Activated CD4-positive, alpha-beta T cell treated with anti-CD3 and anti-CD28 coated beads, Interleukin-2, Interleukin-4, amounts not matched to agents 100 ng/mL and 50 ng/mL, durations not matched to agents 16 hours and 8 hours (primary cell): ENCODE results near the gene GPR137B.
"Not testable (repeated sequence)": the region's sequence is repeated elsewhere in the genome, so short reads cannot be mapped to it uniquely, and the experiment has no call there.

ENCODE experiments used
- DNase-seq: peaks from one replicate; pipeline ENCODE4 v3.0.0-alpha.2; 2020; ENCODE audit warnings: low spot score

Gene GPR137B

GRCh38 chr1:236161230-236161629 is 18.9 kb downstream of the GPR137B start:
- no peak for DNase-seq

DNA sequence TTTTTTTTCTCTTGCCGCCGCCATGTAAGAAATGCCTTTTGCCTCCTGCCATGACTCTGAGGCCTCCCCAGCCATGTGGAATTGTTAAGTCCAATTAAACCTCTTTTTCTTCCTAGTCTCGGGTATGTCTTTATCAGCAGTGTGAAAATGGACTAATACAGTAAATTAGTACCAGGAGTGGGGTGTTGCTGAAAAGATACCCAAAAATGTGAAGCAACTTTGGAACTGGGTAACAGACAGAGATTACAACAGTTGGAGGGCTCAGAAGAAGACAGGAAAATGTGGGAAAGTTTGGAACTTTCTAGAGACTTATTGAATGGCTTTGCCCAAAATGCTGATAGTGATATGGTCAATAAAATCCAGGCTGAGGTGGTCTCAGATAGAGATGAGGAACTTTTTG is 19.4 kb downstream of the GPR137B start:
- DNase-seq: not testable (repeated sequence)

- DNase-seq: no peak
These were observed 21.3 kb downstream of the GPR137B start for GRCh38 chr1:236163463-236164153.

- DNase-seq: no peak
These were observed 21.9 kb downstream of the GPR137B start for GRCh38 chr1:236164273-236164672.

DNA sequence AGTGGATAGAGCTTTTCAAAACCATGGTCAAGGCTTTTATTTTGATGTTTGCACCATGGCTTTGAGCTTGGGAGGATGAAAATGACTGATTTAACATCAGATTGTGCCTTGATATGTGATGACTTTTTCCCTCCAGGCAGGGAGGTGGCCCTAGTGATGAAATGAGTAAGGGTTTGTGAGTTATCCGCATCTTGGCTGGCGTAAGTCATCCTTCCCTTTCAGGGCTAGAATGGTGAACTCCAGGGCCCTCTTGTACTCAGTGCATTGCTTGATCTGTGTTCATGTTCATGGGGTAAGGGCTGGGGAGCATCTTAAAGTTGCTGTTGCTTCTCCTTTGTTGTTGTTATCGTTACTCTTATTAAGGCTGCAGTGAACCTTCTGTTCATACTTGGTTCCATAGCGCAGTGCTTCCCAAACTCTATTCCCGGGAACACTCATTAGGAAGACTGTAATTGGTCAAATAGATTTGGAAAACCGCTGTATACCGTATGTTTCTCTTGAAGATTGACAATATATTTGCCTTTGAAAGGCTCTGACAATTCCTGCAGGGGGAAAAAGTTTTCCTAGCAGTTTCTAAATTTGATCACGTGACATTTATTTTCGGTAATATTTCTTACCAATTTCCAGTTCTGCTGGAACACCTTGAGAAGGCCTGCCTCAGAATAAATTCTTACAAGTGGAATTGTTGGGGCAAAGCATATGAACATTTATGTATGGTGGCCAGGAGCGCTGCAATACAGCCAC is 23.1 kb downstream of the GPR137B start:
- DNase-seq: no peak

- no peak for DNase-seq
These were observed 23.7 kb downstream of the GPR137B start for GRCh38 chr1:236166041-236166440.

DNA sequence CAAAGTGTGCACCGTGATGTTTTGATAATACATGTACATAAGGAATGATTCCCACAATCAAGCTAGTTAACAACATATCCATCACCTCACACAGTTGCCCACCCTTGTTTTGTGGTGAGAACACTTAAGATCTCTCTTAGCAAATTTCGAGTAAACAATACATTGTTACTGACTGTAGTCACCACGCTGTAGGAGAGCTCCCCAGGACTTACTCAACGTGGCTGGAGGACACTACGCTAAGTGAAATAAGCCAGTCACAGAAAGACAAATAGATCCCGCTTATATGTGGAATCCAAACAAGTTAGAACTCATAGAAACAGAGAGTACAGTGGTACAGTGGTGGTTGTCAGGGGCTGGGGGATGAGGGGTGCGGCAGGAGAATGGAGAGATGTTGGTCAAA is 24.8 kb downstream of the GPR137B start:
- no peak for DNase-seq

DNA sequence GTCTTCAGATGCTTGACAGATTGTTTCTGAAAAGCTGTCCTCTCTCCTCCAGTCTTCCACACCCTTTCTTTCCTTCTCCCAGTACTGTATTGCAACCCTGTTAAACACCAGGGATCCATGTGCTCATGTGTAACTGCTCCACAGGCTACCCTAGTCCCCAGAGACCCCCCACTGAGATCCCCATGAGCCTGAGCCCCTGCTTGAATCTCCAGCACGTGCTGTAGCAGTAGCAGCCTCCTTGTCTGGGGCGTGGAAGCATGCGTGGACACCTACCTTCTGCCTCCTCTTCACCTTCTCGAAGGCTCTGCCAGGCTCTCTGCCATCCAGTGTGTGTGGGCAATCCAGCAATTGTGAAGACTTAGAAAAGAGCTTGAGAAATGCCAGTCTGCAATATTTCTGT is 25.2 kb downstream of the GPR137B start:
- no peak for DNase-seq

DNA sequence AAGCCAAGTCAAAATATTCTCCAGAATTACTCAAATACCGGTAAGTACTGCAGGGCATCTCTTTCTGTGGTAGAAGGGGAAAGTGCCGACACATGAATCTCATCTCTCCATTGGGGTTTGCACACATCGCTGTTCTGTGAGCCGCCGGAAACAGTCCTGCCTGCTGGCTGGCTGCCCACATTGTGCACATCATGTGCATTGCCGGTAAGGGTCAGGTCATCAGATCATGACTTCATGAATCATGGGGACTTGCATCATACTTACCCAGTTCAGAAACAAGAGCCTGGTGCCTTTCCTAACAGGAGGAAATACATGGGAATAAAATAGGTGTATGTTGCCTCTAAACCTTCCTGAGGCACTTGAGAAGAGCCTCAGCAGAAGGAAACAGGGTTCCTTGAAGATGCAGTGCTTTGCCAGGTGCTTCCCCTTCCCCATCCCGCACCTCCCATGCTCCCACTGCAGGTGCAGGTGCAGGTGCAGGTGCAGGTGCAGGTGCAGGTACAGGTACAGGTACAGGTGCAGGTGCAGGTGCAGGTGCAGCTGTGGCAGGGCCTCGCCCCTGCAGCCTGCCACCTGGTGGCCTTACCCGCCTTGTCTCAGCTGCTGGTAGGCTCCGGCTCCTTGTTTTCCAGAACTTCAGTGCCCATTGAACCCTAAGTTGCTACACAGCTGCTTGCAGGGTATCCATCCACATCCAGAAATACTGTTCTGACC is 26.5 kb downstream of the GPR137B start:
- peak; percentile 28 for DNase-seq

DNA sequence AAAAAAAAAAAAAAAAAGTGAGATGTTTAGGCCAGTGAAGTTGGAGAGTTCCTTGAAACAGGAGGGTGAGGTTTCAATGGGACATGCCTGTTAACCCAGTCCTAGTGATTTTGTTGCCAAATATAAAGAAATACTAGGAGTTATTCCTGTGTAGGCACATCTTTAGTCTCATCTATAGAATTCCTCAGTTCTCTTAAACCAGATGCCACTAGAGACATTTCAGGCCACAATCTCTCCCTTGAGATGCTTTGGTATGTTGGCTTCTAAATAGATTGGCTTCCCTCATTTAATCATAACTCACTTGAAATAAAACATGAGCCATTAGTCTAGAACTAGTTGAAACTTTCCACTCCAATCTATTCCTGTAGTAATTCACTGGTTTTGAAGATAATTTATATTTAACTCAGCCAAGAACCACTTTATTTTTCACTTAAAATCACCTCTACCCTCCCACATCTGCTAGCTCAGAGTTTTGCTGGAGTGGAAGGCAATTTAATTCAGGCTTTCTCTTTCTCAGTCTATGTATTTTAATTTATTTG is 29.8 kb downstream of the GPR137B start:
- no peak for DNase-seq

- no peak for DNase-seq
These were observed 30.9 kb downstream of the GPR137B start for GRCh38 chr1:236173174-236173767.

- DNase-seq: no peak
These were observed 33.5 kb downstream of the GPR137B start for GRCh38 chr1:236175642-236176336.

GRCh38 chr1:236176337-236177336 is 34.3 kb downstream of the GPR137B start:
- no peak for DNase-seq

- DNase-seq: no peak
These were observed 37.3 kb downstream of the GPR137B start for GRCh38 chr1:236179634-236180033.

GRCh38 chr1:236181059-236181458 is 38.7 kb downstream of the GPR137B start:
- DNase-seq: no peak

GRCh38 chr1:236185687-236186086 is 43.3 kb downstream of the GPR137B start:
- DNase-seq: no peak

DNA sequence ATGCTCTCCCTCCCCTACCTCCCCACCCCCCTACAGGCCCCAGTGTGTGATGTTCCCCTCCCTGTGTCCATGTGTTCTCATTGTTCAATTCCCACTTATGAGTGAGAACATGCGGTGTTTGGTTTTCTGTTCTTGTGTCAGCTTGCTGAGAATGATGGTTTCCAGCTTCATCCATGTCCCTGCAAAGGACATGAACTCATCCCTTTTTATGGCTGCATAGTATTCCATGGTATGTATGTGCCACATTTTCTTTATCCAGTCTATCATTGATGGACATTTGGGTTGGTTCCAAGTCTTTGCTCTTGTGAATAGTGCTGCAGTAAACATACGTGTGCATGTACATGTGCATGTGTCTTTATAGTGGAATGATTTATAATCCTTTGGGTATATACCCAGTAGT is 44.1 kb downstream of the GPR137B start:
- DNase-seq: not testable (repeated sequence)

DNA sequence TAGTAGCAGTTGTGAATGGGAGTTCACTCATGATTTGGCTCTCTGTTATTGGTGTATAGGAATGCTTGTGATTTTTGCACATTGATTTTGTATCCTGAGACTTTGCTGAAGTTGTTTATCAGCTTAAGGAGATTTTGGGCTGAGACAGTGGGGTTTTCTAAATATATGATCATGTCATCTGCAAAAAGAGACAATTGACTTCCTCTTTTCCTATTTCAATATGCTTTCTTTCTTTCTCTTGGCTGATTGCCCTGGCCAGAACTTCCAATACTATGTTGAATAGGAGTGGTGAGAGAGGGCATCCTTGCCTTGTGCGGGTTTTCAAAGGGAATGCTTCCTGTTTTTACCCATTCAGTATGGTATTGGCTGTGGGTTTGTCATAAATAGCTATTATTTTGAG is 45.7 kb downstream of the GPR137B start:
- DNase-seq: not testable (repeated sequence)

GRCh38 chr1:236193184-236193583 is 50.8 kb downstream of the GPR137B start:
- no peak for DNase-seq

GRCh38 chr1:236200925-236201324 is 58.6 kb downstream of the GPR137B start:
- no peak for DNase-seq
